Stimulated activated CD4-positive, alpha-beta T cell treated with anti-CD3 and anti-CD28 coated beads, Interleukin-12 subunit alpha, Interleukin-12 subunit beta, amount 100 ng/mL, for 4 hours (primary cell): Measurements from ENCODE around the gene DPEP1.
"Not testable (repeated sequence)": the region's sequence is repeated elsewhere in the genome, so short reads cannot be mapped to it uniquely, and the experiment has no call there.

Source experiments
- DNase-seq: peaks from one replicate; pipeline ENCODE4 v3.0.0-alpha.2; 2020

DPEP1 gene

DNA sequence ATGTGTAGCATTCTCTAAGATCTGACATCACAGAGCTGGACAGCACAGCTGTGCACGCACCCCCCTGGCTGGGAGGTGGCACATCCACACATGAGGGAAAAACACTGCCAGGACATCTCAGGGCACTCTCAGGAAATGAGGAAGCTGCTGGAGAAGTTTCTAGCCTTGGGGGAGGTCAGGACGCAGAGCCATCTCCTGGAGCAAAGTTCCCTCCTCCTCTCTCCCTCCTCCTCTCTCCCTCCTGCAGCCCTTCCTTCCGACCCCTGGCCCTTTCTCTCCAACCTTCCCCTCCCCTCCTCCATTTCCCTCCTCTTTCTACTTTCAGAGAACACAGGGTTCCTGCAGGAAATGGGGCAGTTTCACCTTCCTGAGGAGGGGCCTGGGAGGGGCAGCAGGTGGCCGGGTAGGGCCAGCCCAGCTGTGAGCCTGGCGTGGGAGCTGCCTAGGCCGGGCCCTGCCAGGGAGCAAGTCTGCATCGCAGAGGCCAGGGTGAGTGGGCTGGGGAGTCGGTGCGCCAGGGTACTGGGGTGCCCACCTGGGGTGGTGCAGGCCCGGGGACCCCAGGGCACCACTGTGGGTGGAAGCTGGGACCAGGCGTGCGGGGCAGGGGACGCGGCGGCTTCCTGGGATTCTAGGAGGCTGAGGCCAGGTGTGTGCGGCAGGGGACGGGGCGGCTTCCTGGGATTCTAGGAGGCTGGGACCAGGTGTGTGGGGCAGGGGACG lies at the start of gene DPEP1:
Gene DPEP1 (plus strand): TSS at position 412 of the 723 bp plus-strand sequence. CDS start 16,769 bp downstream, outside the sequence.
- no peak for DNase-seq

DNA sequence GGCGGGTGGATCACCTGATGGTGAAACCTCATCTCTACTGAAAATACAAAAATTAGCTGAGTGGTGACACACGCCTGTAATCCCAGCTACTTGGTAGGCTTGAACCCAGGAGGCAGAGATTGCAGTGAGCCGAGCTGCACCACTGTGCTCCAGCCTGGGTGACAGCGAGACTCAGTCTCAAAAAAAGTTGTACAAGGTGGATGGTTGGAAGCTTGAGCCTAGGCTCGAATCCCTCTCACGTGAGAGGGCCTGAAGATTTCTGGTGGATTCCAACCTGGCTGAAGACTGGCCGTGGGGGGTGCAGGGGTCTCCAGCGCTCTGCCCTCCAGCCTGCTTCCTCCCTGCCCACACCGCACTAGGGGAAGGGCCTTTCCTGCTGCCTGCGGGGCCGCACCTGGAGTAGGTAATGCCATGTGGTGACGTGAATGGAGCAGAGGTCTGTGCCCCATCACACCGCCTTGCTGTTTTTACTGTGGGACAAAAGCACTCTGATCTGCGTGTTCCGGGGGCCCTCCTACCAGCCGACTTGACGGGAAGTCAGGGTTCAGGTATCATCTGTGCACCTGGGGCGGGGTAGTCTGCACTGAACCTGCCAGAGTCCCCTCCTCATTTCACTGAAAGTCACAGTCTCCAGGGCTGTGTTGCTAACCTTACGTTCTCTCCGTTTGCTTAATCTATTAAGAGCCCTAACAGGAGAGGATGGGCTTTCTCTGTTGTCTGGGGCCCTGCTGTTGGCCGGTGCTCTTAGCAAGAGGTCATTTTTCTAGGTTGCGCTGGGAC lies 48.8 kb upstream of the DPEP1 start:
- DNase-seq: no peak

DNA sequence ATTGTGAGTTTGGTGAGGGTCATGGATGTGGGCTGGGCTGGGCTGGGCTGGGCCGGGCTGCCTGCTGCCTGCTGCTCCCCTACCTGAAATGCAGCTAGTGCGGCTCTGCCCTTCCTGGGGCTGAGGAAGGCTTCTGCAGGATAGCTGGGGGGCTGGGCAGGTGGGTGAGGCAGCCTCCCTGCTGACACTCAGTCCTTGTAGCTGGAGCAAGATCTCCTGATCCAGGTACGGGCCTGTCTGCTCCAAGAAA lies 48.3 kb upstream of the DPEP1 start:
- no peak for DNase-seq

DNA sequence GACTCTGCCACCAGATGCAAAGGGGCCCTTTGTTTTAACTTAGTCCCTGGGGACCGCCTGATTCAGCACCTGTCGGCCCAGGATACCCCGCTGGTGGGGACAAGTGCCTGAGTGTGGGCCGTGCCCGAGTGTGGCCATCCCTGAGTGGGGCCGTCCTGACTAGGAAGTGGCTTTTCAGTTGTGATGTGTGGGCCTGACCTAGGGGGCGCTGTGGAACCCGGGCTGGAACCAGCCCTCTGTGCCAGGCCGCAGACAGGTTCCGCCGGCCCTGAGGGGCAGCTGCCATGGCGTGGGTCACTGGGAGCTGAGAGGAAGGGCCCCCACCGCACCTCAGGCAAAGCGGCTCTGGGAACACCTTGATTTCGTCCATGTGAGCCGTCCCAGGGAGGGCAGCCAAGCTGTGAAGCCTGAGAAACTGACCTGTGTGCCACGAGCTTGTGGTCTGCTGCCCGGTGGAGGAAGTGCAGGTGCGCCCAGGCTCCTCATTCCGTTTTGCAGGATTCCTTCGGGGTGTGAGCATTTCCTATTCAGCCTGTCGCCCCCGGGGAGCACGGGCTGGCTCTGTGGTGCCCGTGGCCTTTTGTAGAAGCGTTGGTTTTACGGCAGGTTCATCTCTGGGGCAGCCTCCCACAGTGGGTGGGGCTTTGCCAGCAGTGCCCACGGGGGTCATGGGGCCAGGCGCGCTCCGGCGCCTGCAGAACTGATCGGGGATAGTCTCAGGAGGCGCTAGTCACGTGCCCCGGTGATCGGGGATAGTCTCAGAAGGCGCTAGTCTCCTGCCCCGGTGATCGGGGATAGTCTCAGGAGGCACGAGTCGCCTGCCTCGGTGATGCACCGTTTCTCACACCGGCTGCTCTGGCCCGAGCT lies 47.7 kb upstream of the DPEP1 start:
- peak; percentile 60 for DNase-seq

DNA sequence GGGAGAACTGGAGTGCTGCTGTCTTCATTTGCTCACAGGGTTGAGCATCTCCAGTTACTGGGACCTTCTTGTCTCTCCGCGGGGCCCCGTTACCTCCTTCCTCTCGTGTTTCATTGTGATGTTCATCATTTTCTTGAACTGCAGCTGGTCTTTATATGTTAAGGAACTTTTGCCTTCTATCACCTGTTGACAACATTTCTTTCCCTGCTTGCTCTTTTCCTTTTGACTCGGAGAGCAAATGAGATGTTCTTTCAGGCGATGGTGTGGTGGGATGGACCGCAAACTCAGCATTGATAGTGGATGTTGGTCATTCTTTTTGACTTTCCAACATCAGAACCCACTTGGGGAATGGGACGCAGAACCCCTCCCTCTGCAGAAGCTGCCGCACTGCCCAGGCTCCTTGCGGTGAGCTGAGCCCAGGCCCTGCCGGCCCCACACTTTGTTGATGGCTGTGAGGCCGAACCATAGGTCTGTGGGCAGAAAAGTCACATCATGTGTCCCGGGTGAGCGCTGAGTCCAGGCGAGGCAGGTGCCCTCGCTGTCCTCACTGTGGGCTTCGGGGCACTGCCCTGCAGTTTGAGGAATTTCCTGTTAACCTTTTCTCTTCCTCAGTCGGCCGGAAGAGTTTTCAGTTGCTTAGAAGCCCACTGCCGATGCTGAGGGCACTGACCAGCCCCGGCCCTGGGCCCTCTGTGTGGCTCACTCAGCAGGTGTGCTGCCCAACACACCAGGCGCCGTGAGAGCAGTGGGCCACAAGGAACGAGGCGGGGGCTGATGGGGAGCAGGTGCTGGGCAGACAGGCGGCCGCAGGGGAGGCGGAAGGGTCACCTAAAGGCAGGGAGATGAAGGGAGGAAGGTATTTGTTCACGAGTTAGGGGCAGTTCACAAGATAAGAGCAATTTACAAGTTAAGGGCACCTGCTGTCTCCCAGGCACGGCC lies 45.5 kb upstream of the DPEP1 start:
- no peak for DNase-seq

DNA sequence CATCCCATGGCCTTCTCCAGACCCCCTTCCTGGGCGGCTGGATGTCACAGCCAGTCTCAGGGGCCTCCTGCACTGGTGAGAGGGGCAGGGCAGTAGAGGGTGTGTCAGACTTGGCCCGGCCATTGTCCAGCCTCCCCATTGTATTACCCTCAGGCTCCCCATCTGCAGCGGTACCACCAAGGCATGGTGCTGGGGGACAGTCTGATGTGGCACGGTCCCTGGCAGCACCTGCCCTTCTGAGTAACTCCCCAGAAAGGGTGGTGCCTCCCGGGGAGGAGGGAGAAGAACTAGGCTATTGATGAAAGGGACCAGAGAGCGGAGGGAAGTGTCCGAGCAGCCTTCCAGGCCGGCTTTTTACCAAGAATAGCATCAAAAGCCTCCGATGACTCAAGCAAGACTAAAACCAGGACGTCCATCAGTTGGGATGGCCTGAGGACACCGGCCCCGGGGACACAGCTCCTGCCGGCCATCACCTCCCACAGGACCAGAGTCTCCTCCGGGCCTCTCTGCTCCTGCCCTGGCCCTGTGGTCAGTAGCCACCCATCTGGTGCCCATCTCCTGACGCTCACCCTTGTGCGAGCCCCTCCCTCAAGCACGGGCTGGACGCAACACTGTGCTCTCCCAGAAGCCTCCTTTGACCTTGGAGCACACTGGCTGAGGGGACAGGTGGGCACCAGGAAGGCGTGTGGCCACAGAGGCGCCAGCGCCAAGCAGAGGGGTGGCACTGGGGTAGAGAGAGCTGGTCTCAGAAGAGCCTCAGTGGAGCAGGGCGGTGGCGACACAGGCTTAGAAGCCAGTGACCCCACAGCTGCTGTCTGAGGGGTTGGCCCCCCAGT lies 43.7 kb upstream of the DPEP1 start:
- DNase-seq: no peak

DNA sequence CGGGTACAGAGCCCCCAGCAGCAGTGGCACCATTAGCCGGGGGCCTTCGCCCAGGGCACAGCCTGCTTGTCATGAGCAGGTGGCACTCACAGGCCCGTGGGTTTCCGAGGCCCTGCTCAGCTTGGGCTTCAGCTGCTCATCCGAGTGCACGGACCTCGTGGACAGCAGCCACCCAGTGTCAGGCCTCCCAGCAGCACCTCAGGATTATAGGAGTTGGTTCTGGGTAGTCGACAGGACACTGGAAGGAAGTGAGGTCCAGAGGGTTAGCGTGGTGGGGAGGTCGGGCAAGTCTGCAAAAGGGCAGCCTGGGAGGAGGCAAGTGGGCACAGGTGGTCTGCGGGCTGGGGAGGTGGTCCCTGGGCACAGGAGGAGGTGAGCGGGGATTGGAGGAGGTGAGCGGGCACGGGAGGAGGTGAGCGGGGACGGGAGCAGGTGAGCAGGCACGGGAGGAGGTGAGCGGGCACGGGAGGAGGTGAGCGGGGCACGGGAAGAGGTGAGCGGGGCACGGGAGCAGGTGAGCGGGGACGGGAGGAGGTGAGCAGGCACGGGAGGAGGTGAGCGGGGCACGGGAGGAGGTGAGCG lies 43.0 kb upstream of the DPEP1 start:
- no peak for DNase-seq

DNA sequence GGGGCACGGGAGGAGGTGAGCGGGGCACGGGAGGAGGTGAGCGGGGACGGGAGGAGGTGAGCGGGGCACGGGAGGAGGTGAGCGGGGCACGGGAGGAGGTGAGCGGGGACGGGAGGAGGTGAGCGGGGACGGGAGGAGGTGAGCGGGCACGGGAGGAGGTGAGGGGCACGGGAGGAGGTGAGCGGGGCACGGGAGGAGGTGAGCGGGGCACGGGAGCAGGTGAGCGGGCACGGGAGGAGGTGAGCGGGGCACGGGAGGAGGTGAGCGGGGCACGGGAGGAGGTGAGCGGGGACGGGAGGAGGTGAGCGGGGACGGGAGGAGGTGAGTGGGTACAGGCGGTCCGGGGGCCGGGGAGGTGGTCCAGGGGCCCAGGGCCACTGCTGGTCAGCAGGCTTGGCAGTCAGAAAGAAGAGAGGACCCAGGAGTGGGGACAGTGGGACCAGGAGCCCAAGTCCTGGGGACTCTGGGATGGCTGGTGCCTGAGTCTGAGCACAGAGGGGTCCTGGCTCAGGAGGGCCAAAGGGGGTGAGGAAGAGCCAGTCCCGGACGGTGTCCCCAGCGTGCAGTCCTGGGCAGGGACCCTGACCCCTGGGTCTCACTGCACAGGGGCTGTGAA lies 42.4 kb upstream of the DPEP1 start:
- DNase-seq: not testable (repeated sequence)

DNA sequence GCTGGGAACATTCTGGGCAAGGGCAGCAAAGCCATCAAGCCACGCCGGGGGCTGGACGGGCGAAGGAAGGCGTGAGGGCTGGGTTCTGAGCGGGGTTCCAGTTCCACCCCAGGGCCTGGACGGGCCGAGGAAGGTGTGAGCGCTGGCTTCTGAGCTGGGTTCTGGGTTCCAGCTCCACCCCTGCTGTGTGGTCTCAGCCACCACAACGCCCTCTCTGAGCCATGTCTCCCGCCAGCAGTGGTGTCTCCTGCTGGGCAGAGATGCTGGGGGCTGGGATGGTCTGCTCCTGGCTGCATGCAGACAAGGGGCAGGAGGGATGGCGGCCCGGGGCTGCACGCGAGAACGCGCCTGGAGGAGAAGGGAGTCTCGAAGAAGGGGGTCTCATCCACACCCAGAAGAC lies 41.8 kb upstream of the DPEP1 start:
- DNase-seq: no peak

DNA sequence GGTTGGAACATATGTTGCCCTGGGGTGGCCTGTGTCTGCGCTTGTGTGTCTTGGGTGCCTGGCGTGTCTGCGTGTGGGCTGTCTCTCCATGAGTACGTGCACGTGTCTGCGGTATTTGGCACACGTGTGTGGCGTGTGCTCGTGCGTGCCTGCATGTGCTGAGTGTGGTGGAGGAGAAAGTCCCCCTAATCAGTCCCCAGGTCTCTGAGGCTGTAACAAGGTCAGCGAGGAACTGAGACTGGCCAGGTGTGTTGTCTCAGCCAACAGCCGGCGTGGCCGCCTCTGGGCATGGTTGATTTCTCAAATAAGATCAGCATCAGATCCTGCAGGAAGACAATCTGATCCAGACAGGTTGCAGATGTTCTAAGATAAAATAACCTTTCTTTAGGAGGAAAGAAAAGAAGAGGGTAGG lies 41.4 kb upstream of the DPEP1 start:
- no peak for DNase-seq

DNA sequence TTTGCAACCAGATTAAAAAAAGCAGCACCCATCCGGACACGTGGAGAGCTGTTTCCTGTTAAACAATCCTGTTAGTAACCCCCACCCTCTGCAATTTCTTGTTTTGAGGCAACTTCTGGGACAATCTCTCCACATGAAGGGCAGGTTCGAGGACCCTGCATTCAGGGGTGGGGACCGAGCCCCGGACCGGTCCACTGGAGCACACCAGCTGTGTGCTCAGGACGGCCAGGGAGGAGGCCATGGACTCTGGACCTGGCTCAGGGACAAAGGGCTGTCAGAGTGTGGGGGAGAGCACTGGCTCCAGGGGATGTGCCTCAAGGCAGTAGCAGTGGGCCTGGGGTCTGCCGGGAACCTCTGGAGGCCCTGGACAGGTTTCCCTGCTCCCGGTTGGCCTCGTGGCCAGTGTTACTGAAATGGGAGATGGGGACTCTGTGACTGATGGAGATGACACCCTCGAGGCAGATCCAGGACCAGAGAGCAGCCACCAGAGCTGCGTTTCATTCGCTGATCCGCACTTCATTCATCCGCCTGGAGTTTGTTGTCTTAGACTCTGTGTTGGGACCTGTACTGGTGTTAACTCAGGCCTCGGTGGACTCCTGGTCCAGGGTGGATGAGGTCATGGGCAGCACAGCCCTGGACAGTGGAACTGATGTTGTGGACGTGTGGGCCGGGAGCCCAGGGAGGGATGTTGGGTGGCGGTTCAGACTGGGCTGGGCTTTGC lies 40.8 kb upstream of the DPEP1 start:
- DNase-seq: no peak

DNA sequence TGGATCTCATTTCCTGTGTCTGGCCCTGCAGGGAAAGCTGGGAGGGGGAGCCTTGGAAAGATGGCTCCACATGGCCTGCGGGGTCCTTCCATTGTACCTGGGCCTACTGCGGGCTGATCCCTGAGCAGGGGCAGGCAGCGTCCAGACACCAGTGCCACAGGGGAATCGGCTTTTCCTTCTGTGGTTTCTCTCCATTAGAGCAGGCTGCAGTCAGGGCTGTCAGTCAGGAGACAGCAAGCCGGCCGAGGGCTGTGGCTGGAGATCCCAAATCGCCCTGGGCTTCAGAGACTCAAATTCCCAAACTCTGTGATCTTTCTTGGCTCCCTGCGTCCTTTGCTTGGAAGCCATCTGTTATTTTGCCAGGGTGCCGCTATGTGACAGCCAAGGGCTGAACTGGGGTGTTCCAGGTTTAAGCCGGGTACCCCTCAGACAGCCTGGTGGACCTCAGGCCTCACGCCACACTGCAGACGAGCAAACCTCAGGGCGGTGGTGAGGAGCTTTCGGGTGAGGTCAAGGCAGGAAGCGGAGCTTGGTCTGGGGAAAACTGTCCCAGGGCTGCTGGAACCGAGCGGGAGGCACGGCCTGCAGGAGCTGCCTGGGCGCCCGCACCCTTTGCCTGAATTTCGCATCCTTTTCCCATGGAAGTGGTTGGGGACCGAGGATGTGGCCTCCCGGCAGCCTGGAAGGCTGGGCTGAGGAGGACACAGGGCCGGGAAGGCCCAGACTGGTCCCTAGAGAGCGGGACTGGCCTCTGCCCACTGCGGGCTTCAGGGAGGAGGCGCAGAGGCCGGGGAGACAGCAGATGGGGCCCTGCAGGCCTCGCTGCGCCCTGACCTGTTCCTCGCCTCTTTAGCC lies 39.4 kb upstream of the DPEP1 start:
- DNase-seq: no peak

DNA sequence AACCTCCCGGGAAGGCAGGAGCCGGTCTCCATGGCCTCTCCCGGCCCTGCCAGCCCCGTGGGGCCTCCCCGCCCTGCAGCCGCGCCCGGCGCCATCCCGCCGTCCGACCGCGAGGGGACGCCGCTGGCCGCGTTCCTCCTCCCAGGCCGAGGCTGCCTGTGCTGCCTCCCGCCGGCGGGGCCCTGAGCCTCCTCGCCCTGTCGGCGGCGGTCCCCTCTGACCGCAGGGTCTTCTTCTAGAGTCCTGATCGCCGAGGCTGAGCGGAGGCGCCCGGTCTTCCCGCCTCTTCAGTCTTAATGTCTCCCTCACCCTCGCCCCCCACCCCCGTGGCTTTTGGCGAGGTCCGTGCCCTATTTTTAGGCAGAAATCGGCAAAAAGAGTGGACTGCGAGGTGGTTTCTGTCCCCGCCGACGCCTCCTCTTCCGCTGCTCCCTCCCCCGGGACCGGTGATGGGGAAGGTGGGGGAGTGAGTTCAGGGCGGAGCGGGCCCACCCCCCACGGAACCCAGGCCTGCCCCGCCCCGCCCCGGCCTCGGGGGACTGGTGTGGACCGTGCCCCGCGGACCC lies 38.7 kb upstream of the DPEP1 start:
- DNase-seq: peak; percentile 59

DNA sequence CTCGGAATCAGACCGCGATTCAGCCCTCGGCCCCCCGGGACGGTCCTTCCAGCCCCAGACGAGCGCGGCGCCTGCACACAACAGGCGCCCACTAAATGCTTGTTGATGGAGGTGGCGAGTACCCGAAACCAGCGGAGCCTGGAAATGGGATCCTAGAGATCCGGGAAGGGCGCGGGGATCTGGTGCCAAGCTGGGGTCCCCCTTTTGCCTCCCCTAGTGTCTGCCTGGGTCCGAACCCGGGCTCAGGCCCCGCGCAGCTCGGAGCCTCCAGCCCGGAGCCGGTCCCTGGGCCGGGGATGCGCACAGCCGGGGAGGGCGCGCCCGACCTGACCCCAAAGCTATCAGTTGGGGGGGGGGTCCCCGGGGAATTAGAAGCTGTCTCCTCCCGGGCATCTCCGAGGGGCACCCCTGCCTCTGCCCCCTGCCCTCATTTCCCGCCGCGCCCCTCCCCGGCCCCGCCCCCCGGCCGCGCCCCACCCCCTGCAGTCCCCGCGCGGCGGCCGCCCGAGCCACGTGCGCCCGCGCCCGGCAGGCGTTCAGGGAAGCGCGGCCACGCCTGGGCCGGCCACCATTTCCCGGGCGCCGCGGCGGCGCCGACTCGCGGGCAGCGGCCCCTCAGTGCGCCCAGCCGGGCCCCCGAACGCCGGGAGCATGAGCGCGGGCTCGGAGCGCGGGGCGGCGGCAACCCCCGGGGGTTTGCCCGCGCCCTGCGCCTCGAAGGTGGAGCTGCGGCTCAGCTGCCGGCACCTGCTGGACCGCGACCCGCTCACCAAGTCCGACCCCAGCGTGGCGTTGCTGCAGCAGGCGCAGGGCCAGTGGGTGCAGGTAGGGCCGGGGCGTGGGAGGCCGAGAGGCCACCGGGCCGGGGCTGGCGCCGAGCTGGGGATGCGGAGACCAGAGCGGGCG lies 37.9 kb upstream of the DPEP1 start, which contains the start of gene CPNE7:
Gene CPNE7 (plus strand): TSS at position 512 of the 906 bp plus-strand sequence. CDS start 140 bp downstream, at position 652.
- DNase-seq: peak; percentile 33

DNA sequence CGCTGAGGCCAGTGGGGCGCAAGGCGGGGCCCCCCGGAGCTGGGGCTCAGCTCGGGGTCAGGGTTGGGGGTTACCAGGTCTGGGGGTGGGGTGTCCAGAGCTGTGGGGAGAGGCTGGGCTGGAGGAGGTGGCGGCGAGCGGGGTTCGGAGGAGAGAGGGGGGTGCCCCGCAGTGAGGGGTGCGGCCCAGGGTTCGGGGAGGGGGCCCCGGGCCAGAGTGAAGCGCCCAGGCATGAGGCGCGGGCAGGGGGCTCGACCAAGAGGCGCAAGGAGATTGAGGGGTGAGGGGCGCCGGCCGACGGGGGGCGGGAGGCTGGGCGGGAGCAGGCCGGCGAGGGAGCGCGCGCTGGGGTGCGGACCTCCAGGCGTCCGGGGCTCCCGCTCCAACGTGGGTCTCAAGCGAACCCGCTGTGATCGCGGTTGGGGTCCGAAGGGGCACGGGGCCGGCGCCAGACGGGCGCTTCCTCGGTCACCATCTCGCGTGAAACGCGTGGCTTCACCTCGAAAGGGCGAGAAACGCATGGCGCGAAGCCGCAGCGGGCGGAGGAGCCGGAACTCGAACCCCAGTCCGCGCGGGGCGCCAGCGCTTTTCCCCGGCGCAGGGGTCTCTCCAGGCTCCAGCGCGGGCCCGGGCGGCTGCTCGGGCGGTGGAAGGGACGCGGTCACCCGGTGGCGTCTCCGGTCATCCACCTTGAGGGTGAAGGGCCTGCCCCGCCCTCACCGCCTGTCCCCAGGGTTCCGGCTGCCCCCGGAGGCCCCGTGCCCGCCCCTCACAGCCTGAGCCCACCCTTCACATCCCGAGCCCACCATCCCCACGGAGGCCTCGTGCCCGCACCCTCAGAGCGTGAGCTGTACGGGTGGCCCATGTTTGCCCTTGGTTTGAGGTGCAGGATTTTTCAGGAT lies 37.0 kb upstream of the DPEP1 start:
- DNase-seq: no peak

DNA sequence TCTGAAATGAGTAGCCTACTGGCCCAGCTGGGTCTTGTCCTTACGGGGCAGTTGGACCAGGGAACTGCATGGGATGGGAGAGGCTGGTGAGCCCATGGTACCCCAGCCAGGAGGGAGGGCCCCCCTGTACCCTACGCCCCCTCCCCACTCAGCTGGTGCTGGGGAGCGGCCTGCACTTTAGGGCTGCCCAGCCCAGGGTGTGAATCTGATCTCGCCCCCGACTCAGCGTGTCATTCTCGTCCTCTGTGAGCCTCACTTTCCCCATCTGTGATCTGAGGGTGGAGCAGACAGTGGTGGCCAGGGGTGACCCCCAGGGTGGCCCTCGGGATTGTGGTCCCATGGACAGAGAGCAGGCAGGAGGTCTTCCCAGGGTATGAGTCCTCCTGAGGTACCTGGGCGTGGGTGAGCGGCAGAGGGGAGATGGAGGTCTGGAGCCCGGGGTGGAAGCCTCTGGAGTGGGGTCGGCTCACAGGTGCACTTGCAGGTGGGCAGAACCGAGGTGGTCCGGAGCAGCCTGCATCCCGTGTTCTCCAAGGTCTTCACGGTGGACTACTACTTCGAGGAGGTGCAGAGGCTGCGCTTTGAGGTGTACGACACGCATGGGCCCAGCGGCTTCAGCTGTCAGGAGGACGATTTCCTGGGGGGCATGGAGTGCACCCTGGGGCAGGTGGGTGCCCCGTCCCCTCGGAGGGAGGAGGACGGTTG lies 36.2 kb upstream of the DPEP1 start:
- DNase-seq: no peak
